Measurements from ENCODE around the gene TMPO.

DNA sequence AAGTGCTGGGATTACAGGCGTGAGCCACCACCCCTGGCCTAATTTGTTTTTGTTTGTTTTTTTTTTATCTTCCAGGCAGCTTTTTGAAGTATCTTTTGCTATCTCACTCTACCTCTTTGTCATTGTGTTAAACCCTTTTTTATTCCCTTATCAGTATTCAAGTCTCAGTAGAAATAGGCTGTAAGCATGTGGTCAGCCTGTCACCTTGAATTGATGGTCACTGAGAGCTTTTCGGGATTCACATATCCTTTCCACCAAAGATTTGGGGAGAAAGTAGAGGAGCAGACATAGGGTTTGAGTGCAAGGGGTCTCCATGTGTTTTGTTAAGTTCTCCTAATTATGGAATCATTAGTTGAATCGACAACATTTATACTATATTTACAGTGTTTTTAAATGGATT, 36.4 kb downstream of the TMPO start:
- TF ChIP-seq, protein P1, sequence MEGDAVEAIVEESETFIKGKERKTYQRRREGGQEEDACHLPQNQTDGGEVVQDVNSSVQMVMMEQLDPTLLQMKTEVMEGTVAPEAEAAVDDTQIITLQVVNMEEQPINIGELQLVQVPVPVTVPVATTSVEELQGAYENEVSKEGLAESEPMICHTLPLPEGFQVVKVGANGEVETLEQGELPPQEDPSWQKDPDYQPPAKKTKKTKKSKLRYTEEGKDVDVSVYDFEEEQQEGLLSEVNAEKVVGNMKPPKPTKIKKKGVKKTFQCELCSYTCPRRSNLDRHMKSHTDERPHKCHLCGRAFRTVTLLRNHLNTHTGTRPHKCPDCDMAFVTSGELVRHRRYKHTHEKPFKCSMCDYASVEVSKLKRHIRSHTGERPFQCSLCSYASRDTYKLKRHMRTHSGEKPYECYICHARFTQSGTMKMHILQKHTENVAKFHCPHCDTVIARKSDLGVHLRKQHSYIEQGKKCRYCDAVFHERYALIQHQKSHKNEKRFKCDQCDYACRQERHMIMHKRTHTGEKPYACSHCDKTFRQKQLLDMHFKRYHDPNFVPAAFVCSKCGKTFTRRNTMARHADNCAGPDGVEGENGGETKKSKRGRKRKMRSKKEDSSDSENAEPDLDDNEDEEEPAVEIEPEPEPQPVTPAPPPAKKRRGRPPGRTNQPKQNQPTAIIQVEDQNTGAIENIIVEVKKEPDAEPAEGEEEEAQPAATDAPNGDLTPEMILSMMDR (IDR thresholded peaks at IDR 0.05): no peak
- no peak for TF ChIP-seq POLR2A (IDR thresholded peaks at IDR 0.05)

Data from vagina (tissue), 2 donors.